Hepatocyte (in vitro differentiated cells): ENCODE results near the gene CTNND2. TPM values are rescaled to one million over a fixed set of nuclear protein-coding genes. Genes with fewer than 3 reads are reported as not detected.
"Not testable (repeated sequence)": the region's sequence is repeated elsewhere in the genome, so short reads cannot be mapped to it uniquely, and the experiment has no call there.

Source experiments
- DNase-seq: peaks from one replicate; pipeline ENCODE4 v3.0.0-alpha.2; 2016; ENCODE audit warnings: low spot score
- H2AFZ ChIP-seq: fragments of 200-600 bp; sonication (generic); 2 replicates; pipeline ENCODE4 v1.6.0; 2016; ENCODE audit warnings: antibody characterized with exemption, mild to moderate bottlenecking
- H3K27ac ChIP-seq: fragments of 200-600 bp; sonication (generic); 2 replicates; pipeline ENCODE4 v1.5.1; 2016; ENCODE audit warnings: mild to moderate bottlenecking
- H3K27me3 ChIP-seq: fragments of 200-600 bp; sonication (generic); 2 replicates; pipeline ENCODE4 v1.6.1; 2016
- H3K36me3 ChIP-seq: fragments of 200-600 bp; sonication (generic); replicated peaks from 2 replicates; pipeline ENCODE4 v1.5.1; 2016; ENCODE audit warnings: low read depth; ENCODE audit not compliant: insufficient read depth
- H3K4me1 ChIP-seq: fragments of 200-600 bp; sonication (generic); 2 replicates; pipeline ENCODE4 v1.5.1; 2016; ENCODE audit warnings: mild to moderate bottlenecking, moderate library complexity; ENCODE audit not compliant: insufficient read depth
- H3K4me2 ChIP-seq: fragments of 200-600 bp; sonication (generic); 2 replicates; pipeline ENCODE4 v1.6.0; 2016
- H3K4me3 ChIP-seq: fragments of 200-600 bp; sonication (generic); 2 replicates; pipeline ENCODE4 v1.5.1; 2016; ENCODE audit warnings: mild to moderate bottlenecking
- H3K79me2 ChIP-seq: fragments of 200-600 bp; sonication (generic); 2 replicates; pipeline ENCODE4 v1.6.0; 2017; ENCODE audit warnings: mild to moderate bottlenecking
- H3K9me2 ChIP-seq: fragments of 200-600 bp; sonication (generic); replicated peaks from 2 replicates; pipeline ENCODE4 v1.6.0; 2017; ENCODE audit warnings: mild to moderate bottlenecking; ENCODE audit not compliant: insufficient read depth
- H3K9me3 ChIP-seq: fragments of 200-600 bp; sonication (generic); 2 replicates; pipeline ENCODE4 v1.5.1; 2016; ENCODE audit warnings: low read depth, mild to moderate bottlenecking
- H4K20me1 ChIP-seq: fragments of 200-600 bp; sonication (generic); 2 replicates; pipeline ENCODE4 v1.6.0; 2016; ENCODE audit warnings: mild to moderate bottlenecking; ENCODE audit not compliant: insufficient read depth, poor library complexity, severe bottlenecking
- EZH2 ChIP-seq: fragments of 200-600 bp; sonication (generic); IDR thresholded peaks from 2 replicates; pipeline ENCODE4 v1.6.1; 2016; ENCODE audit warnings: antibody characterized with exemption, mild to moderate bottlenecking, borderline replicate concordance
- EZH2phosphoT487 ChIP-seq: fragments of 200-600 bp; sonication (generic); IDR thresholded peaks from one replicate; pipeline ENCODE4 v1.6.1; 2018; ENCODE audit warnings: antibody characterized with exemption, mild to moderate bottlenecking, low read depth, moderate library complexity; ENCODE audit not compliant: unreplicated experiment, severe bottlenecking
- WGBS: methylation state at CpG from one replicate; pipeline ENCODE4 v1.1.6; 2016; ENCODE audit warnings: low lambda C conversion rate; ENCODE audit errors: missing lambda C conversion rate; 5-methylcytosine and 5-hydroxymethylcytosine counted together
- polyA plus RNA-seq: library from polyadenylated mRNA; unstranded; fragments of >200 nt; fragmentation: Nextera tagmentation; extraction: Ambion mirVana; gene quantifications from 2 replicates; pipeline ENCODE4 v1.2.1, GENCODE V29; 2016
- total RNA-seq: library from RNA; depleted of rRNA; stranded (reverse); fragments of >200 nt; gene quantifications from 2 replicates; pipeline ENCODE4 v1.2.3, GENCODE V29; 2014
- TF ChIP-seq, protein P1 (sequence below): fragments of 200-600 bp; sonication (generic); IDR thresholded peaks from 2 replicates; pipeline ENCODE4 v1.5.1; 2016; ENCODE audit warnings: antibody characterized with exemption, mild to moderate bottlenecking; ENCODE audit not compliant: poor library complexity

CTNND2 gene
- total and polyA plus RNA-seq, 2 experiments from 2014 or later, result 27.5 to 30.3 TPM

DNA sequence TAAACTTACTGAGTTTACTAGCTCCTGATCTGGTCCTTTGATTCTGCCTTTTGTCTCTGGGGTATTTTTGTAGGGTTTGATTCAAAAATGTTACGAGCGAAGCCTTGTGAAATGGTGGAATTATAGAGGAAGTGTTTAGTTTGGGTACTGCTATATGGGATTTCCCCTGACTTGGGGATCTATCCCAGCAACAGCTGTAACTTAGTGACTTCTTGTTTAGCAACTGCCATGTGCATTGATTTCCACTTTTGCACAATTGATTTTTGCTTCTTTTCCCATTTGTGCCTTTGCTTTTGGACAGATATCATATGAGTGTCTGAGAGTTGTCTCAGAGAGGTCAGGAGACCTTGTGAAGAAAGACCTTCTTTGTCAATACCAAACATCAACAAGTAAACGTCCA, 894.7 kb downstream of the CTNND2 start:
- WGBS, result 81% methylated on average over 3 of the region's 3 CpGs
- H3K4me1 ChIP-seq, result no peaks in the 10 kb centered on the region
- H3K36me3 ChIP-seq, result no peaks in the 10 kb centered on the region
- no peak overlapping the region for H3K4me3 ChIP-seq
- H3K9me3 ChIP-seq, result no peaks in the 10 kb centered on the region
- no peaks in the 10 kb centered on the region for H4K20me1 ChIP-seq
- H3K4me2 ChIP-seq, result no peak overlapping the region
- H3K9me2 ChIP-seq, result no peaks in the 10 kb centered on the region
- H2AFZ ChIP-seq, result no peak overlapping the region
- H3K27ac ChIP-seq, result no peak overlapping the region
- DNase-seq, result no peak
- no peaks in the 10 kb centered on the region for H3K27me3 ChIP-seq
- TF ChIP-seq EZH2phosphoT487, result no peak
- TF ChIP-seq, protein P1, sequence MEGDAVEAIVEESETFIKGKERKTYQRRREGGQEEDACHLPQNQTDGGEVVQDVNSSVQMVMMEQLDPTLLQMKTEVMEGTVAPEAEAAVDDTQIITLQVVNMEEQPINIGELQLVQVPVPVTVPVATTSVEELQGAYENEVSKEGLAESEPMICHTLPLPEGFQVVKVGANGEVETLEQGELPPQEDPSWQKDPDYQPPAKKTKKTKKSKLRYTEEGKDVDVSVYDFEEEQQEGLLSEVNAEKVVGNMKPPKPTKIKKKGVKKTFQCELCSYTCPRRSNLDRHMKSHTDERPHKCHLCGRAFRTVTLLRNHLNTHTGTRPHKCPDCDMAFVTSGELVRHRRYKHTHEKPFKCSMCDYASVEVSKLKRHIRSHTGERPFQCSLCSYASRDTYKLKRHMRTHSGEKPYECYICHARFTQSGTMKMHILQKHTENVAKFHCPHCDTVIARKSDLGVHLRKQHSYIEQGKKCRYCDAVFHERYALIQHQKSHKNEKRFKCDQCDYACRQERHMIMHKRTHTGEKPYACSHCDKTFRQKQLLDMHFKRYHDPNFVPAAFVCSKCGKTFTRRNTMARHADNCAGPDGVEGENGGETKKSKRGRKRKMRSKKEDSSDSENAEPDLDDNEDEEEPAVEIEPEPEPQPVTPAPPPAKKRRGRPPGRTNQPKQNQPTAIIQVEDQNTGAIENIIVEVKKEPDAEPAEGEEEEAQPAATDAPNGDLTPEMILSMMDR, result no peak
- TF ChIP-seq EZH2, result no peak
- no peaks in the 10 kb centered on the region for H3K79me2 ChIP-seq

DNA sequence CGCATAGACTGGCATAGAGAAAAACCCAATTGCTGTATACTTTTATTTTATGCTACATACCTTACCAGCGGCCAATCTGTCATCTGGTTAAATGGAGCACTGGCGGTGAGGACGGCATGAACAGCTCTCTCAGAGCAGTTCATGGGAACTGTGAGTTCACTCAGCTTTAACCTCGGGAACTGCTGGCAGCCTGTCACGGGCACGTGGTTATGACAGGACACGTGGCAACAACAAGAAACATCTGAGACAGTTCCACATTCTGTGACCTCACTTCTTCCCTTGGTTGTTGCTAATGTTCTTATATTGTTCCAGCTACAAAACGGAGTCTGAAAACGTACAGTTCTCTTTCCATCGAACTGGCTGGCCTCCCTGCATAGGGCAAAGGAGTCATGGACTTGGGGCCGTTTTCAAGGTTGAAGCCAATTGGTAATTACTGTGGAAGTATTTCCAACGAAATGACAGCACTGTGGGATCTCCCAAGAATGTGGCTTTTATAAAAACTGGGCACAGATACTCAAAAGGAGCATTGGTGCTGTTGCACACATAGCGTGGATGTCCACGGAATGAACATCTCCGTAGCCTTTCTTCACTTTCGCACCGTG, 896.9 kb downstream of the CTNND2 start:
- Histone ChIP-seq H3K36me3 (no peaks in the 10 kb centered on the region), H3K27me3 (no peaks in the 10 kb centered on the region), H3K9me3 (no peaks in the 10 kb centered on the region), H3K4me1 (no peaks in the 10 kb centered on the region), H3K9me2 (no peaks in the 10 kb centered on the region), H4K20me1 (no peaks in the 10 kb centered on the region), H3K4me2 (no peak overlapping the region), H3K79me2 (no peaks in the 10 kb centered on the region), H3K27ac (no peak overlapping the region), H3K4me3 (no peak overlapping the region), H2AFZ (no peak overlapping the region)
- 89% methylated on average over 18 of the region's 18 CpGs for WGBS
- no peak for DNase-seq
- TF ChIP-seq EZH2phosphoT487 (no peak), EZH2 (no peak)
- TF ChIP-seq, protein P1, result no peak

DNA sequence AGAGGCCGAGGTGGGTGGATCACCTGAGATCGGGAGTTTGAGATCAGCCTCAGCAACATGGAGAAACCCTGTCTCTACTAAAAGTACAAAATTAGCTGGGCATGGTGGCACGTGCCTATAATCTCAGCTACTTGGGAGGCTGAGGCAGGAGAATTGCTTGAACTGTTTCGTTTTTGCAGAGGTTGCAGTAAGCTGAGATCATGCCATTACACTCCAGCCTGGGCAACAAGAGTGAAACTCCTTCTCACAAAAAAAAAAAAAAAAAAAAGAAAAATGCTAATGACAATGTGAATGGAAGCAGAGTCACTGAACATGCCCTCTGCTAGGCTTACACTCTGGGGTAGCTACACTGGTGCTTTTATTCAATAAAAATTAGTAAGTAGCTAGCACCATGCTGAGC, 899.7 kb downstream of the CTNND2 start:
- not testable (repeated sequence) for H3K4me1 ChIP-seq, H2AFZ ChIP-seq, H3K9me3 ChIP-seq, H3K4me3 ChIP-seq, H3K9me2 ChIP-seq, H3K79me2 ChIP-seq, H3K36me3 ChIP-seq, H3K27me3 ChIP-seq, H4K20me1 ChIP-seq, DNase-seq, H3K4me2 ChIP-seq, H3K27ac ChIP-seq
- 92% methylated on average over 4 of the region's 4 CpGs for WGBS

DNA sequence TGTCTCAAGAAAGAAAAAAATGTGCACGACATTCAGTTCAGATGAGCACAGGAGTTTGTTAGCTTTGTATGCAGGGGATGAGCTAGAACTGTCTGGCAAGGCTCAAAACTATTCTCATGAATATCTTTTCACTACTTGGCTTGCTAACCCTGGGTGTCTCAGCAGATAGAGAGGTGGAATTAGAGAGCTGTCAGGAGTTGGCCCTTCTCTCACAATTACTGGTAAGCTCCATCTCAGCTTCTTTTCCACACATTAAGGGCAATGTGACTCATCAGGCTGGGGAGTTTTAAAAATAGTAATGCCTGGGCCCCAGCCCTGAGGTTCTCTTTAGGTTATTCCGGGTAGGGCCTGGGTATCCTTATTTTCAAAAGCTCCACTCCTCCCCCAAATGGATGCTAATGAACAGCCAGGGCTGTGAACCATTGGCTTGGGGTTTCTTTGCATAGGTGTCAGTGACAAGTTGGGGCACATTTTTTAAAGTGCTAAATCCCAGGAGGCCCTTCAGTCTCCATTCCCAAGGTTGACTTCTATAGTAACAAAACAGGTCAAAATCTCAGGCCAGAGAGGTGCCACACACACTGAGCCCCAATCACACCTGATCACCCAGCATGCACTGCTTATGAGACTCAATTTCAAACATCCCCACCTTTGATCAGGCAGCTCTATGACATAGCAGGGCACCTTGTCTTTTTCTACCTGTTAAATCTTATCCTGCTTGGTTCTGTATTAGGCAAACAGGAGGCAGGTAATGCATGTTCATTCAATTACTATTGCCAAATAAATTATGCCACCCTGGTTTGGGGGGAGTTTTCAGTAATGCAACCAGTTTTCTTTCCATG, 903.5 kb downstream of the CTNND2 start:
- no peak overlapping the region for H3K27ac ChIP-seq
- no peak overlapping the region for H3K4me3 ChIP-seq
- H3K79me2 ChIP-seq, result no peaks in the 10 kb centered on the region
- TF ChIP-seq EZH2 (no peak), EZH2phosphoT487 (no peak)
- TF ChIP-seq, protein P1, result no peak
- H4K20me1 ChIP-seq, result no peaks in the 10 kb centered on the region
- WGBS, result 57% methylated on average over 2 of the region's 2 CpGs
- H3K4me1 ChIP-seq, result no peaks in the 10 kb centered on the region
- H3K27me3 ChIP-seq, result no peaks in the 10 kb centered on the region
- H3K4me2 ChIP-seq, result no peak overlapping the region
- no peak overlapping the region for H2AFZ ChIP-seq
- H3K36me3 ChIP-seq, result no peaks in the 10 kb centered on the region
- DNase-seq, result no peak
- no peaks in the 10 kb centered on the region for H3K9me3 ChIP-seq
- H3K9me2 ChIP-seq, result no peaks in the 10 kb centered on the region
